HG03469 (cell line): ENCODE data around the gene STK11.

ENCODE experiments used
- ATAC-seq: cut with Tn5 transposase; IDR thresholded peaks from one replicate; pipeline ENCODE4 v1.9.1; 2021; ENCODE audit warnings: mild to moderate bottlenecking, moderate library complexity, moderate number of reproducible peaks; ENCODE audit not compliant: unreplicated experiment

STK11 gene

GRCh38 chr19:1272423-1273262 lies 67.1 kb downstream of the STK11 start:
- no peak for ATAC-seq

- ATAC-seq, result no peak
These were observed 67.9 kb downstream of the STK11 start for GRCh38 chr19:1273263-1274041.

- no peak for ATAC-seq
These were observed 68.7 kb downstream of the STK11 start for GRCh38 chr19:1274081-1274851.

- no peak for ATAC-seq
These were observed 69.3 kb downstream of the STK11 start for GRCh38 chr19:1274852-1275259.

GRCh38 chr19:1275260-1275975 lies 69.8 kb downstream of the STK11 start, which contains the start of gene FAM174C:
TSS of gene FAM174C (plus strand) at chr19:1275530. CDS start at chr19:1275550, 20 bp downstream.
- ATAC-seq, result peak; percentile 53

- ATAC-seq, result peak; percentile 14
These were observed 70.5 kb downstream of the STK11 start for GRCh38 chr19:1275976-1276627.

GRCh38 chr19:1276628-1277022 lies 71.0 kb downstream of the STK11 start:
- ATAC-seq, result no peak

- no peak for ATAC-seq
These were observed 71.5 kb downstream of the STK11 start for GRCh38 chr19:1277061-1277460.
